Astrocyte of the spinal cord (primary cell): ENCODE measurements around the gene FBXO30.
A peak's percentile ranks its signal among the peaks of the same experiment; 100 is the strongest.

ENCODE experiments used
- DNase-seq: peaks from one replicate; pipeline ENCODE4 v3.0.0; 2011; ENCODE audit warnings: low read depth, low spot score
- H3K4me3 ChIP-seq: 2 replicates; pipeline ENCODE4 v1.5.1; 2011; ENCODE audit warnings: low read depth, mild to moderate bottlenecking, low read length, moderate library complexity
- in situ Hi-C: cut with HindIII; loops from 2 replicates; pipeline ENCODE4 v1.10.0; 2017; ENCODE audit warnings: low sequenced_read_pairs
- TF ChIP-seq, protein P1 (sequence below): IDR thresholded peaks from 2 replicates; pipeline ENCODE4 v1.5.1; 2012; ENCODE audit warnings: low read depth, mild to moderate bottlenecking, low read length, inconsistent platforms

Gene FBXO30

GRCh38 chr6:145814501-145815308 is at the start of gene FBXO30:
TSS of gene FBXO30 (minus strand) at chr6:145814795. CDS start at chr6:145806405, 8,390 bp downstream.
- TF ChIP-seq, protein P1, sequence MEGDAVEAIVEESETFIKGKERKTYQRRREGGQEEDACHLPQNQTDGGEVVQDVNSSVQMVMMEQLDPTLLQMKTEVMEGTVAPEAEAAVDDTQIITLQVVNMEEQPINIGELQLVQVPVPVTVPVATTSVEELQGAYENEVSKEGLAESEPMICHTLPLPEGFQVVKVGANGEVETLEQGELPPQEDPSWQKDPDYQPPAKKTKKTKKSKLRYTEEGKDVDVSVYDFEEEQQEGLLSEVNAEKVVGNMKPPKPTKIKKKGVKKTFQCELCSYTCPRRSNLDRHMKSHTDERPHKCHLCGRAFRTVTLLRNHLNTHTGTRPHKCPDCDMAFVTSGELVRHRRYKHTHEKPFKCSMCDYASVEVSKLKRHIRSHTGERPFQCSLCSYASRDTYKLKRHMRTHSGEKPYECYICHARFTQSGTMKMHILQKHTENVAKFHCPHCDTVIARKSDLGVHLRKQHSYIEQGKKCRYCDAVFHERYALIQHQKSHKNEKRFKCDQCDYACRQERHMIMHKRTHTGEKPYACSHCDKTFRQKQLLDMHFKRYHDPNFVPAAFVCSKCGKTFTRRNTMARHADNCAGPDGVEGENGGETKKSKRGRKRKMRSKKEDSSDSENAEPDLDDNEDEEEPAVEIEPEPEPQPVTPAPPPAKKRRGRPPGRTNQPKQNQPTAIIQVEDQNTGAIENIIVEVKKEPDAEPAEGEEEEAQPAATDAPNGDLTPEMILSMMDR, result peak; percentile 25
- in situ Hi-C loops, result no loop called here
- H3K4me3 ChIP-seq, result peak within 1 kb of the TSS; percentile 86
- peak; percentile 90 for DNase-seq

GRCh38 chr6:145863988-145864616 is 49.5 kb upstream of the FBXO30 start:
- no peak for DNase-seq
- TF ChIP-seq, protein P1, result no peak
- in situ Hi-C loops, result no loop called here
- H3K4me3 ChIP-seq, result no peak overlapping the region

GRCh38 chr6:145863366-145863765 is 48.8 kb upstream of the FBXO30 start:
- no peak for DNase-seq
- no peak overlapping the region for H3K4me3 ChIP-seq
- TF ChIP-seq, protein P1, result no peak
- in situ Hi-C loops, result no loop called here

DNA sequence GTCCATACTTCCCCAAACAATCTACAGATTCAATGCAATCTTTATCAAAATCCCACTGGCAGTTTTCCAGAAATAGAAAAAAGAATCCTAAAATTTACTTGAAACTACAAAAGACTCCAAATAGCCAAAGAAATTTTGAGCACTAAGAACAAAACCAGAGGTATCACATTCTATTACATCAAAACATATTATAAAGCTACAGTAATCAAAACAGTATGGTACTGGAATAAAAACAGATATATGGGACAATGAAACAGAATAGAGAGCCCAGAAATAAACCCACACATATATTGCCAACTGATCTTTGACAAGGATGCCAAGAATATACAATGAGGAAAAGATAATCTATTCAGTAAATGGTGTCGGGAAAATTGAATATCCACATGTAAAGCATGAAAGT is 46.0 kb upstream of the FBXO30 start:
- TF ChIP-seq, protein P1, result no peak
- no peak for DNase-seq
- no peak overlapping the region for H3K4me3 ChIP-seq
- in situ Hi-C loops, result no loop called here

- H3K4me3 ChIP-seq, result no peak overlapping the region
- TF ChIP-seq, protein P1, result no peak
- in situ Hi-C loops, result no loop called here
- no peak for DNase-seq
These were observed 36.1 kb upstream of the FBXO30 start for GRCh38 chr6:145850671-145851070.

DNA sequence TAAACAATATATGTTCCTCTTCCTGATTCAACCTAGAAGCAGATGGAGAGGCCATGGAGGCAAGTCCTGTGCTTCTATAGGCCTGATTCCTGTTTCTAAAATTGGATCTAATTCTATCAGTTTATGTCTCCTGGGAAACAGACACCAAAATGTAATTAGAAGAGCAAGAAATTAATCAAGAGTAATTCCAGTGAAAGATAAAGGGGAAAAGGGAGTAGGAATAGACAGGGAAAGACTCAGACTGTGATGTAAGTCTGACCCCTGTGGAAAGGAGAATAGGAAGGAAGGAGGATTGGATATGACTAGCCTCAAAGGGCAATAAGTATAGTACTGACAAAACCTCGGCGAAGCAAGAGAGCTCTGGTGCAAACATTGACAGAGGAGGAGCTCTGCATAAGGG is 33.9 kb upstream of the FBXO30 start:
- in situ Hi-C loops, result no loop called here
- TF ChIP-seq, protein P1, result no peak
- DNase-seq, result no peak
- no peak overlapping the region for H3K4me3 ChIP-seq
